Esophagus (tissue), 2 donors: ENCODE results near the gene GTF2A2. TPM values are rescaled to one million over a fixed set of nuclear protein-coding genes. Genes with fewer than 3 reads are reported as not detected.

ENCODE experiments used
- H3K27ac ChIP-seq, 2 donors: one replicate each; pipeline ENCODE4 v1.5.1; 2013; ENCODE audit warnings: low read depth in 2 of 2, mild to moderate bottlenecking in 2 of 2, inconsistent platforms in 1 of 2, low read length in 1 of 2, moderate library complexity in 1 of 2
- H3K27me3 ChIP-seq, 2 donors: one replicate each; pipeline ENCODE4 v1.6.1; 2013; ENCODE audit warnings: low read length in 2 of 2, control low read depth in 1 of 2, mild to moderate bottlenecking in 1 of 2; ENCODE audit not compliant: insufficient read depth in 2 of 2, control insufficient read depth in 1 of 2
- H3K36me3 ChIP-seq, 2 donors: one replicate each; pipeline ENCODE4 v1.6.1; 2013; ENCODE audit warnings: low read length in 1 of 2; ENCODE audit not compliant: control insufficient read depth in 2 of 2, insufficient read depth in 2 of 2
- H3K4me1 ChIP-seq, 2 donors: one replicate each; pipeline ENCODE4 v1.6.1; 2013; ENCODE audit warnings: low read length in 1 of 2; ENCODE audit not compliant: control insufficient read depth in 2 of 2, insufficient read depth in 2 of 2
- H3K4me3 ChIP-seq, 2 donors: one replicate each; pipeline ENCODE4 v1.5.1; 2013; ENCODE audit warnings: low read length in 2 of 2, mild to moderate bottlenecking in 2 of 2, low read depth in 1 of 2, moderate library complexity in 1 of 2
- H3K9me3 ChIP-seq, 2 donors: one replicate each; pipeline ENCODE4 v1.6.1; 2013; ENCODE audit warnings: mild to moderate bottlenecking in 2 of 2, low read depth in 1 of 2, low read length in 1 of 2, moderate library complexity in 1 of 2; ENCODE audit not compliant: control insufficient read depth in 2 of 2, insufficient read depth in 1 of 2
- WGBS, 2 donors: extraction: QIAGEN DNeasy Blood & Tissue Kit; methylation state at CpG; one replicate each; pipeline ENCODE4 v1.1.7; 2013; 5-methylcytosine and 5-hydroxymethylcytosine counted together
- polyA plus RNA-seq, 2 donors: library from polyadenylated mRNA; stranded (reverse); fragments of 200-250 nt; gene quantifications; one replicate each; pipeline ENCODE4 v1.2.3, GENCODE V29; 2013
- donor health status: healthy with polysubstance abuse.
- donor health status: Bipolar disorder and iron deficiency.

Gene GTF2A2
- polyA plus RNA-seq, 2 donors, result 58.3 to 59.2 TPM

- Histone ChIP-seq H3K36me3 (no peaks in the 10 kb centered on the region), H3K4me3 (no peak overlapping the region), H3K27me3 (no peaks in the 10 kb centered on the region), H3K9me3 (no peaks in the 10 kb centered on the region), H3K4me1 (peaks cover 0 to 4% of the 10 kb centered on the region in 2 donors), H3K27ac (peak overlapping the region; percentile 47 to 72)
- 83 to 87% methylated on average over 5 of the region's 5 CpGs for WGBS, 2 donors
These were observed 41.7 kb downstream of the GTF2A2 start for GRCh38 chr15:59615661-59616060.

GRCh38 chr15:59614153-59614552 is 43.2 kb downstream of the GTF2A2 start:
- no peaks in the 10 kb centered on the region for H3K27me3 ChIP-seq
- 94 to 95% methylated on average over 7 of the region's 7 CpGs for WGBS, 2 donors
- H3K9me3 ChIP-seq, result no peaks in the 10 kb centered on the region
- no peak overlapping the region for H3K27ac ChIP-seq
- peaks cover 2 to 4% of the 10 kb centered on the region in 2 donors for H3K4me1 ChIP-seq
- H3K36me3 ChIP-seq, result no peaks in the 10 kb centered on the region
- no peak overlapping the region for H3K4me3 ChIP-seq

GRCh38 chr15:59611276-59612260 is 45.7 kb downstream of the GTF2A2 start, which contains the start of gene GCNT3:
Gene GCNT3 (plus strand): TSS chr15:59611783. CDS start chr15:59618239, 6,456 bp downstream.
- H3K36me3 ChIP-seq, result no peaks in the 10 kb centered on the region
- H3K4me1 ChIP-seq, result peaks cover 2 to 4% of the 10 kb centered on the region in 2 donors
- H3K9me3 ChIP-seq, result no peaks in the 10 kb centered on the region
- peak within 1 kb of the TSS in 1 of 2 donors; percentile 42 for H3K27ac ChIP-seq
- 58 to 72% methylated on average over 8 of the region's 8 CpGs for WGBS, 2 donors
- peak within 1 kb of the TSS in 1 of 2 donors; percentile 1 for H3K4me3 ChIP-seq
- H3K27me3 ChIP-seq, result no peaks in the 10 kb centered on the region

GRCh38 chr15:59609730-59610712 is 47.3 kb downstream of the GTF2A2 start:
- H3K27me3 ChIP-seq, result no peaks in the 10 kb centered on the region
- 73 to 84% methylated on average over 7 of the region's 7 CpGs for WGBS, 2 donors
- no peak overlapping the region for H3K4me3 ChIP-seq
- no peaks in the 10 kb centered on the region for H3K36me3 ChIP-seq
- peaks cover 0 to 2% of the 10 kb centered on the region in 2 donors for H3K4me1 ChIP-seq
- H3K27ac ChIP-seq, result no peak overlapping the region
- H3K9me3 ChIP-seq, result no peaks in the 10 kb centered on the region

GRCh38 chr15:59605994-59606393 is 51.3 kb downstream of the GTF2A2 start:
- Histone ChIP-seq H3K4me1 (peaks cover 0 to 2% of the 10 kb centered on the region in 2 donors), H3K36me3 (no peaks in the 10 kb centered on the region), H3K27ac (no peak overlapping the region), H3K4me3 (no peak overlapping the region), H3K9me3 (peaks cover 3 to 4% of the 10 kb centered on the region in 2 donors), H3K27me3 (no peaks in the 10 kb centered on the region)
- WGBS, 2 donors, result 81 to 84% methylated on average over 5 of the region's 5 CpGs

GRCh38 chr15:59598461-59598860 is 58.9 kb downstream of the GTF2A2 start:
- Histone ChIP-seq H3K9me3 (no peaks in the 10 kb centered on the region), H3K27me3 (no peaks in the 10 kb centered on the region), H3K27ac (no peak overlapping the region), H3K36me3 (no peaks in the 10 kb centered on the region), H3K4me1 (peaks cover 0 to 7% of the 10 kb centered on the region in 2 donors), H3K4me3 (no peak overlapping the region)
- WGBS, 2 donors, result 82 to 93% methylated on average over 2 of the region's 2 CpGs

GRCh38 chr15:59596640-59597039 is 60.7 kb downstream of the GTF2A2 start:
- no peaks in the 10 kb centered on the region for H3K9me3 ChIP-seq
- H3K27me3 ChIP-seq, result no peaks in the 10 kb centered on the region
- H3K36me3 ChIP-seq, result no peaks in the 10 kb centered on the region
- no peak overlapping the region for H3K27ac ChIP-seq
- peaks cover 0 to 7% of the 10 kb centered on the region in 2 donors for H3K4me1 ChIP-seq
- H3K4me3 ChIP-seq, result no peak overlapping the region

- Histone ChIP-seq H3K9me3 (no peaks in the 10 kb centered on the region), H3K4me3 (no peak overlapping the region), H3K27me3 (no peaks in the 10 kb centered on the region), H3K4me1 (peaks cover 0 to 7% of the 10 kb centered on the region in 2 donors), H3K27ac (peak overlapping the region in 1 of 2 donors; percentile 34), H3K36me3 (no peaks in the 10 kb centered on the region)
- 72 to 80% methylated on average over 7 of the region's 7 CpGs for WGBS, 2 donors
These were observed 61.8 kb downstream of the GTF2A2 start for GRCh38 chr15:59595434-59595915.

GRCh38 chr15:59594991-59595390 is 62.3 kb downstream of the GTF2A2 start:
- WGBS, 2 donors, result 85 to 91% methylated on average over 2 of the region's 2 CpGs
- peaks cover 0 to 7% of the 10 kb centered on the region in 2 donors for H3K4me1 ChIP-seq
- peak overlapping the region; percentile 18 to 34 for H3K27ac ChIP-seq
- no peak overlapping the region for H3K4me3 ChIP-seq
- H3K27me3 ChIP-seq, result no peaks in the 10 kb centered on the region
- H3K36me3 ChIP-seq, result no peaks in the 10 kb centered on the region
- H3K9me3 ChIP-seq, result no peaks in the 10 kb centered on the region
